ENCODE results near the gene FASN.
"Not testable (repeated sequence)": the region's sequence is repeated elsewhere in the genome, so short reads cannot be mapped to it uniquely, and the experiment has no call there.

The FASN gene

GRCh38 chr17:82098169-82098938 is at the start of gene FASN:
TSS of gene FASN (minus strand) at chr17:82098236. CDS start at chr17:82096445, 1,791 bp downstream.
- peak within 1 kb of the TSS; percentile 56 for H3K4me3 ChIP-seq (ENCODE audit: low read depth, low read length)

GRCh38 chr17:82146663-82147654 is 48.9 kb upstream of the FASN start:
- no peak overlapping the region for H3K4me3 ChIP-seq (ENCODE audit: low read depth, low read length)

GRCh38 chr17:82145550-82146155 is 47.6 kb upstream of the FASN start:
- H3K4me3 ChIP-seq (ENCODE audit: low read depth, low read length) = no peak overlapping the region

- H3K4me3 ChIP-seq (ENCODE audit: low read depth, low read length) = no peak overlapping the region
These were observed 45.3 kb upstream of the FASN start for GRCh38 chr17:82143333-82143732.

GRCh38 chr17:82139961-82140360 is 41.9 kb upstream of the FASN start:
- H3K4me3 ChIP-seq (ENCODE audit: low read depth, low read length) = not testable (repeated sequence)

- H3K4me3 ChIP-seq (ENCODE audit: low read depth, low read length) = no peak overlapping the region
These were observed 40.5 kb upstream of the FASN start for GRCh38 chr17:82138511-82138992.

GRCh38 chr17:82134101-82134500 is 36.1 kb upstream of the FASN start:
- H3K4me3 ChIP-seq (ENCODE audit: low read depth, low read length) = no peak overlapping the region

GRCh38 chr17:82133166-82133953 is 35.3 kb upstream of the FASN start:
- not testable (repeated sequence) for H3K4me3 ChIP-seq (ENCODE audit: low read depth, low read length)

- no peak overlapping the region for H3K4me3 ChIP-seq (ENCODE audit: low read depth, low read length)
These were observed 31.1 kb upstream of the FASN start for GRCh38 chr17:82129095-82129494.

- no peak overlapping the region for H3K4me3 ChIP-seq (ENCODE audit: low read depth, low read length)
These were observed 30.3 kb upstream of the FASN start for GRCh38 chr17:82128287-82128686.

GRCh38 chr17:82127704-82128103 is 29.7 kb upstream of the FASN start:
- H3K4me3 ChIP-seq (ENCODE audit: low read depth, low read length) = no peak overlapping the region

- no peak overlapping the region for H3K4me3 ChIP-seq (ENCODE audit: low read depth, low read length)
These were observed 29.2 kb upstream of the FASN start for GRCh38 chr17:82127315-82127595.

GRCh38 chr17:82126556-82127314 is 28.7 kb upstream of the FASN start:
- no peak overlapping the region for H3K4me3 ChIP-seq (ENCODE audit: low read depth, low read length)

GRCh38 chr17:82124101-82124500 is 26.1 kb upstream of the FASN start:
- H3K4me3 ChIP-seq (ENCODE audit: low read depth, low read length) = no peak overlapping the region

GRCh38 chr17:82121660-82122629 is 23.9 kb upstream of the FASN start:
- no peak overlapping the region for H3K4me3 ChIP-seq (ENCODE audit: low read depth, low read length)

GRCh38 chr17:82121246-82121645 is 23.2 kb upstream of the FASN start:
- no peak overlapping the region for H3K4me3 ChIP-seq (ENCODE audit: low read depth, low read length)

GRCh38 chr17:82120148-82120547 is 22.1 kb upstream of the FASN start:
- no peak overlapping the region for H3K4me3 ChIP-seq (ENCODE audit: low read depth, low read length)

GRCh38 chr17:82118815-82119380 is 20.9 kb upstream of the FASN start:
- H3K4me3 ChIP-seq (ENCODE audit: low read depth, low read length) = no peak overlapping the region
